ENCODE measurements around the gene ZNF599.

GRCh38 chr19:34731019-34731829 lies 41.8 kb downstream of the ZNF599 start:
- TF ChIP-seq GATA2 (IDR thresholded peaks at IDR 0.05; ENCODE audit: low read depth, low read length) (no peak), GATA3 (IDR thresholded peaks at IDR 0.05; ENCODE audit: low read depth, low read length) (no peak)

All from SH-SY5Y (cell line).